Activated T-helper 1 cell treated with anti-CD3 and anti-CD28 coated beads, Interleukin-12 subunit alpha, Interleukin-12 subunit beta, Interleukin-2, Interleukin-4 antibody, amounts not matched to agents 30 ng/mL and 10 ng/mL and 1 ng/mL, durations not matched to agents 14 hours and 24 hours and 36 hours (primary cell): ENCODE results near the gene FAM43A. TPM values are rescaled to one million over a fixed set of nuclear protein-coding genes. Genes with fewer than 3 reads are reported as not detected.
A peak's percentile ranks its signal among the peaks of the same experiment; 100 is the strongest.

Experiments used
- DNase-seq: peaks from one replicate; pipeline ENCODE4 v3.0.0; 2021; ENCODE audit warnings: low spot score
- H3K27ac Mint-ChIP-seq: one replicate; pipeline ENCODE4 v1.8.0; 2021; ENCODE audit warnings: mild to moderate bottlenecking, mixed read lengths
- H3K27me3 Mint-ChIP-seq: one replicate; pipeline ENCODE4 v1.8.0; 2022; ENCODE audit warnings: mild to moderate bottlenecking, moderate library complexity, mixed read lengths; ENCODE audit not compliant: insufficient read depth
- H3K36me3 Mint-ChIP-seq: one replicate; pipeline ENCODE4 v1.8.0; 2021; ENCODE audit warnings: low read depth, mixed read lengths
- H3K4me1 Mint-ChIP-seq: one replicate; pipeline ENCODE4 v1.8.0; 2021; ENCODE audit warnings: low read depth, mixed read lengths
- H3K4me3 Mint-ChIP-seq: one replicate; pipeline ENCODE4 v1.8.0; 2021; ENCODE audit warnings: mild to moderate bottlenecking, moderate library complexity, mixed read lengths
- H3K9me3 Mint-ChIP-seq: one replicate; pipeline ENCODE4 v1.8.0; 2021; ENCODE audit warnings: mixed read lengths
- intact Hi-C: fragments of 100-400 bp; cut with micrococcal nuclease; formaldehyde crosslinking; loops from one replicate; pipeline ENCODE4 v1.15.1; 2024
- total RNA-seq: library from RNA; stranded (reverse); gene quantifications from 2 replicates; pipeline ENCODE4 v1.2.3, GENCODE V29; 2022

The FAM43A gene
- total RNA-seq, 1 donor from 2014 or later, result 13.1 TPM

- peaks cover 4% of the 10 kb centered on the region for H3K36me3 Mint-ChIP-seq
- DNase-seq, result peak; percentile 58
- H3K27me3 Mint-ChIP-seq, result peaks cover 20% of the 10 kb centered on the region
- no peak overlapping the region for H3K4me3 Mint-ChIP-seq
- H3K9me3 Mint-ChIP-seq, result no peaks in the 10 kb centered on the region
- peaks cover 42% of the 10 kb centered on the region for H3K4me1 Mint-ChIP-seq
- intact Hi-C loops, result loop anchor here (1.0 kb wide), 3 partner anchors 423 to 839 kb away; no protein-coding TSS in a partner anchor
- H3K27ac Mint-ChIP-seq, result no peak overlapping the region
Observed at GRCh38 chr3:194682694-194683310, 2.9 kb upstream of the FAM43A start.

GRCh38 chr3:194683380-194683779 is 2.3 kb upstream of the FAM43A start:
- Mint-ChIP-seq H3K36me3 (peaks cover 4% of the 10 kb centered on the region), H3K4me1 (peaks cover 45% of the 10 kb centered on the region), H3K4me3 (no peak overlapping the region), H3K27ac (no peak overlapping the region), H3K9me3 (no peaks in the 10 kb centered on the region), H3K27me3 (peaks cover 21% of the 10 kb centered on the region)
- no peak for DNase-seq
- intact Hi-C loops, result no loop called here

- Mint-ChIP-seq H3K27ac (peak overlapping the region; percentile 77), H3K9me3 (no peaks in the 10 kb centered on the region), H3K27me3 (peaks cover 31% of the 10 kb centered on the region), H3K4me3 (peak overlapping the region; percentile 92), H3K36me3 (peaks cover 9% of the 10 kb centered on the region), H3K4me1 (peaks cover 60% of the 10 kb centered on the region)
- intact Hi-C loops, result loop anchor here (1.0 to 5.0 kb wide), 8 partner anchors 10 to 857 kb away; partner anchors contain the start of genes ACAP2 and PPP1R2
- no peak for DNase-seq
Observed at GRCh38 chr3:194685065-194685717, 492 bp upstream of the FAM43A start.

DNA sequence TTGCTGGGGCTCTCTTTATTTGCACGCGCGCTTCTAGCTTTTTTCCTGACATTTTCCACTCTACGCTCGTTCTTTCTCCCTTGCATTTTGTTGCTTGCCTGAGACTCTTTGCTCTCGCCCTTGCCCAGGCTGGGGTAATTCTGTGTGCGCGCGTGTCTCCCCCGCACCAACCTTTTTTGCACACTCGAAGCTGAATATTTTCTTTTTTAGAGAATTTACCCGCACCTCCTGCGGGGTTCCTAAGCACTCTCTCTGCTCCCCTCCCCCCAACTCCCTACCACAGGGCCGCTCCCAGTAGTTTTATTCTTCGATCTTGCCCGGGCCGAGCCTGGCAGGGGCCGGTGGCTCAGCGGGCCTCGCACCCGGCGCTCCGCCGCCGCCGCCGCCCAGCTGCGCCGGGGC is 732 bp downstream of the FAM43A start:
- Mint-ChIP-seq H3K36me3 (peaks cover 9% of the 10 kb centered on the region), H3K4me1 (peaks cover 60% of the 10 kb centered on the region), H3K27me3 (peaks cover 36% of the 10 kb centered on the region), H3K27ac (peak overlapping the region; percentile 61), H3K9me3 (no peaks in the 10 kb centered on the region), H3K4me3 (peak overlapping the region; percentile 92)
- DNase-seq, result no peak
- intact Hi-C loops, result loop anchor here (5.0 kb wide), 6 partner anchors 221 to 856 kb away; partner anchors contain the start of genes ACAP2 and PPP1R2

DNA sequence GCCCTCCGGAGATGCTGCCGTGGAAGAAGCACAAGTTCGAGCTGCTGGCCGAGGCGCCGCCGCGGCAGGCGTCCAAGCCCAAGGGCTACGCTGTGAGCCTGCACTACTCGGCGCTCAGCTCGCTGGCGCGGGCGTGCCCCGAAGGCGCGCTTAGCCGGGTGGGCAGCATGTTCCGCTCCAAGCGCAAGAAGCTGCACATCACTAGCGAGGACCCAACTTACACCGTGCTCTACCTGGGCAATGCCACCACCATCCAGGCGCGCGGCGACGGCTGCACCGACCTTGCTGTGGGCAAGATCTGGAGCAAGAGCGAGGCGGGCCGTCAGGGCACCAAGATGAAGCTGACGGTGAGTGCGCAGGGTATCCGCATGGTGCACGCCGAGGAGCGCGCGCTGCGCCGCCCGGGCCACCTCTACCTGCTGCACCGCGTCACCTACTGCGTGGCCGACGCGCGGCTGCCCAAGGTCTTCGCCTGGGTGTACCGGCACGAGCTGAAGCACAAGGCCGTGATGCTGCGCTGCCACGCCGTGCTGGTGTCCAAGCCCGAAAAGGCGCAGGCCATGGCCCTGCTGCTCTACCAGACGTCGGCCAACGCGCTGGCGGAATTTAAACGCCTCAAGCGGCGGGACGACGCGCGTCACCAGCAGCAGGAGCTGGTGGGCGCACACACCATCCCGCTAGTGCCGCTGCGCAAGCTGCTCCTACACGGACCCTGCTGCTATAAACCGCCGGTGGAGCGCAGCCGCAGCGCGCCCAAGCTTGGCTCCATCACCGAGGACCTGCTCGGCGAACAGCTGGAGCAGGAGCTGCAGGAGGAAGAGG is 1.3 kb downstream of the FAM43A start:
- DNase-seq, result no peak
- intact Hi-C loops, result loop anchor here (5.0 kb wide), 6 partner anchors 220 to 855 kb away; partner anchors contain the start of genes ACAP2 and PPP1R2
- H3K4me3 Mint-ChIP-seq, result peak overlapping the region; percentile 92
- peaks cover 36% of the 10 kb centered on the region for H3K27me3 Mint-ChIP-seq
- H3K9me3 Mint-ChIP-seq, result no peaks in the 10 kb centered on the region
- peaks cover 59% of the 10 kb centered on the region for H3K4me1 Mint-ChIP-seq
- no peak overlapping the region for H3K27ac Mint-ChIP-seq
- H3K36me3 Mint-ChIP-seq, result peaks cover 9% of the 10 kb centered on the region

DNA sequence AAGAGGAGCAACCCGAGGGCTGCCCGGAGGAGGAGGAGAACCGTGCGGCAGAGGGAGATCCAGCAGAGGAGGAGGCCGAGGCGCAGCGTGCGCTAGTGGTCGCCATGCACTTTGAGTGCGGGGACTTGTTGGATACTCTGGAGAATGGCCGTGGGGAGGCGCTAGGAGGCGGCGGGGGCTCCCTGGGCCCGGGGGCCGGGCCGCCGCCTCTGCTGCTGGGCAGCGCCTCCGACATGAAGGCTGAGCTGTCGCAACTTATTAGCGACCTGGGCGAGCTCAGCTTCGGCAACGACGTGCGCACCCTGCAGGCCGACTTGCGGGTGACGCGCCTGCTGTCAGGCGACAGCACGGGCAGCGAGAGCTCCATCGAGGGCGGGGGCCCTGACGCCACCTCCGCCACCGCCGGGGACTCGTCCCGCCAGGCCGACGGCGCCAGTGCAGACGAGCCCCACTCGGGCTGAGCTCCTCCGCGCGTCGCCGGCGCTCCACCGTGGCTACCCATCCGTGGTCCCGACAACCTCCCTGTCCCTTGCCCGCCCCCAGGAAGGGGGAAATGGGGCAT is 2.0 kb downstream of the FAM43A start:
- intact Hi-C loops, result loop anchor here (5.0 kb wide), 6 partner anchors 220 to 855 kb away; partner anchors contain the start of genes ACAP2 and PPP1R2
- H3K9me3 Mint-ChIP-seq, result no peaks in the 10 kb centered on the region
- H3K4me3 Mint-ChIP-seq, result peak overlapping the region; percentile 92
- H3K27ac Mint-ChIP-seq, result no peak overlapping the region
- peaks cover 52% of the 10 kb centered on the region for H3K4me1 Mint-ChIP-seq
- DNase-seq, result peak; percentile 68
- peaks cover 36% of the 10 kb centered on the region for H3K27me3 Mint-ChIP-seq
- peaks cover 9% of the 10 kb centered on the region for H3K36me3 Mint-ChIP-seq

- no peak overlapping the region for H3K27ac Mint-ChIP-seq
Observed at GRCh38 chr3:194688200-194688740, 2.6 kb downstream of the FAM43A start.

GRCh38 chr3:194688946-194689345 is 3.3 kb downstream of the FAM43A start:
- Mint-ChIP-seq H3K4me3 (peak overlapping the region; percentile 60), H3K9me3 (no peaks in the 10 kb centered on the region), H3K36me3 (peaks cover 9% of the 10 kb centered on the region), H3K4me1 (peaks cover 43% of the 10 kb centered on the region), H3K27me3 (peaks cover 34% of the 10 kb centered on the region), H3K27ac (no peak overlapping the region)
- intact Hi-C loops, result loop anchor here (5.0 kb wide), 6 partner anchors 218 to 853 kb away; partner anchors contain the start of genes ACAP2 and PPP1R2
- no peak for DNase-seq

More at GRCh38 chr3:194688200-194688740, 2.6 kb downstream of the FAM43A start:
- Mint-ChIP-seq H3K27me3 (peaks cover 34% of the 10 kb centered on the region), H3K9me3 (no peaks in the 10 kb centered on the region), H3K4me1 (peaks cover 47% of the 10 kb centered on the region), H3K36me3 (peaks cover 9% of the 10 kb centered on the region), H3K4me3 (peak overlapping the region; percentile 60)
- intact Hi-C loops, result loop anchor here (5.0 kb wide), 6 partner anchors 219 to 854 kb away; partner anchors contain the start of genes ACAP2 and PPP1R2
- DNase-seq, result no peak

- Mint-ChIP-seq H3K4me3 (peak overlapping the region; percentile 60), H3K36me3 (peaks cover 9% of the 10 kb centered on the region), H3K27ac (no peak overlapping the region), H3K4me1 (peaks cover 43% of the 10 kb centered on the region), H3K9me3 (no peaks in the 10 kb centered on the region), H3K27me3 (peaks cover 31% of the 10 kb centered on the region)
- DNase-seq, result no peak
- intact Hi-C loops, result loop anchor here (5.0 kb wide), 6 partner anchors 218 to 853 kb away; partner anchors contain the start of genes ACAP2 and PPP1R2
Observed at GRCh38 chr3:194689493-194689944, 3.8 kb downstream of the FAM43A start.

- no peak for DNase-seq
- Mint-ChIP-seq H3K27ac (no peak overlapping the region), H3K36me3 (peaks cover 8% of the 10 kb centered on the region), H3K4me3 (no peak overlapping the region), H3K9me3 (no peaks in the 10 kb centered on the region), H3K27me3 (peaks cover 30% of the 10 kb centered on the region), H3K4me1 (peaks cover 34% of the 10 kb centered on the region)
- intact Hi-C loops, result no loop called here
Observed at GRCh38 chr3:194690501-194691372, 5.1 kb downstream of the FAM43A start.

GRCh38 chr3:194691481-194692283 is 6.0 kb downstream of the FAM43A start:
- H3K4me1 Mint-ChIP-seq, result peaks cover 28% of the 10 kb centered on the region
- peaks cover 8% of the 10 kb centered on the region for H3K36me3 Mint-ChIP-seq
- H3K27ac Mint-ChIP-seq, result no peak overlapping the region
- DNase-seq, result no peak
- no peaks in the 10 kb centered on the region for H3K9me3 Mint-ChIP-seq
- no peak overlapping the region for H3K4me3 Mint-ChIP-seq
- peaks cover 29% of the 10 kb centered on the region for H3K27me3 Mint-ChIP-seq
- intact Hi-C loops, result no loop called here
